CD14-positive monocyte (primary cell): ENCODE results near the gene POU2F2. TPM values are rescaled to one million over a fixed set of nuclear protein-coding genes. Genes with fewer than 3 reads are reported as not detected.

Source experiments
- DNase-seq, 3 donors: peaks; one replicate each; pipeline ENCODE4 v3.0.0-alpha.2; 2011 to 2022
- H2AFZ ChIP-seq: 2 replicates; pipeline ENCODE4 v1.6.0; 2012; ENCODE audit warnings: mild to moderate bottlenecking, low read depth, low read length, inconsistent platforms; ENCODE audit not compliant: insufficient read depth, poor library complexity, severe bottlenecking
- H3K27ac ChIP-seq, 2 donors: 1 replicate in 1 of 2; 2 replicates in 1 of 2; pipeline ENCODE4 v1.5.1; 2012 to 2013; ENCODE audit warnings: low read length in 2 of 2, control low read depth in 1 of 2, inconsistent platforms in 1 of 2, low read depth in 1 of 2, mild to moderate bottlenecking in 1 of 2
- H3K27me3 ChIP-seq, 2 donors: one replicate each; pipeline versions ENCODE4 v1.6.0 to v1.6.1; 2011 to 2013; ENCODE audit warnings: low read length in 2 of 2; ENCODE audit not compliant: control insufficient read depth in 2 of 2, insufficient read depth in 2 of 2
- H3K36me3 ChIP-seq, 2 donors: replicated peaks in 1 of 2; 1 replicate in 1 of 2; 2 replicates in 1 of 2; pipeline versions ENCODE4 v1.5.1 to v1.6.1; 2012 to 2013; ENCODE audit warnings: low read length in 2 of 2, control low read depth in 1 of 2, inconsistent platforms in 1 of 2, mild to moderate bottlenecking in 1 of 2; ENCODE audit not compliant: insufficient read depth in 2 of 2, control insufficient read depth in 1 of 2
- H3K4me1 ChIP-seq, 2 donors: 1 replicate in 1 of 2; 2 replicates in 1 of 2; pipeline versions ENCODE4 v1.5.1 to v1.6.1; 2012 to 2013; ENCODE audit warnings: low read length in 2 of 2, control low read depth in 1 of 2, inconsistent platforms in 1 of 2, mild to moderate bottlenecking in 1 of 2, moderate library complexity in 1 of 2; ENCODE audit not compliant: insufficient read depth in 2 of 2, control insufficient read depth in 1 of 2
- H3K4me2 ChIP-seq: replicated peaks from 2 replicates; pipeline ENCODE3; 2012; ENCODE audit warnings: low read length, moderate library complexity, mild to moderate bottlenecking; ENCODE audit not compliant: poor library complexity, severe bottlenecking; ENCODE audit errors: extremely low read depth
- H3K4me3 ChIP-seq, 3 experiments: fragments of 200-600 bp in 1 of 3; sonication (generic) in 1 of 3; replicated peaks in 1 of 3; 1 replicate in 2 of 3; 2 replicates in 1 of 3; pipeline ENCODE4 v1.5.1; 2011 to 2013; ENCODE audit warnings: low read length in 3 of 3, mild to moderate bottlenecking in 3 of 3, control low read depth in 2 of 3, low read depth in 2 of 3, inconsistent platforms in 1 of 3, moderate library complexity in 1 of 3
- H3K79me2 ChIP-seq: 2 replicates; pipeline ENCODE4 v1.6.0; 2012; ENCODE audit warnings: mild to moderate bottlenecking, control low read depth, inconsistent platforms, low read length, moderate library complexity; ENCODE audit not compliant: insufficient read depth
- H3K9ac ChIP-seq: 2 replicates; pipeline ENCODE4 v1.6.0; 2017; ENCODE audit warnings: low read length, mild to moderate bottlenecking; ENCODE audit not compliant: insufficient read depth, poor library complexity, severe bottlenecking
- H3K9me3 ChIP-seq, 2 donors: replicated peaks in 1 of 2; 1 replicate in 1 of 2; 2 replicates in 1 of 2; pipeline versions ENCODE4 v1.5.1 to v1.6.1; 2012 to 2013; ENCODE audit warnings: low read length in 2 of 2, control low read depth in 1 of 2; ENCODE audit not compliant: control insufficient read depth in 1 of 2, insufficient read depth in 1 of 2
- H4K20me1 ChIP-seq: 2 replicates; pipeline ENCODE4 v1.6.0; 2012; ENCODE audit warnings: mild to moderate bottlenecking, low read length, control low read depth, moderate library complexity; ENCODE audit not compliant: insufficient read depth
- H3K27ac Mint-ChIP-seq, 7 donors: one replicate each; pipeline ENCODE4 v1.8.0; 2020; ENCODE audit warnings: mild to moderate bottlenecking in 7 of 7, mixed read lengths in 7 of 7, moderate library complexity in 6 of 7, inconsistent platforms in 2 of 7
- H3K27me3 Mint-ChIP-seq, 3 donors: one replicate each; pipeline ENCODE4 v1.8.0; 2021 to 2022; ENCODE audit warnings: low read depth in 3 of 3, mild to moderate bottlenecking in 3 of 3, mixed read lengths in 3 of 3, moderate library complexity in 3 of 3, inconsistent platforms in 1 of 3
- H3K36me3 Mint-ChIP-seq, 2 donors: one replicate each; pipeline ENCODE4 v1.8.0; 2020; ENCODE audit warnings: mixed read lengths in 2 of 2, inconsistent platforms in 1 of 2, mild to moderate bottlenecking in 1 of 2
- H3K4me1 Mint-ChIP-seq: one replicate; pipeline ENCODE4 v1.8.0; 2020; ENCODE audit warnings: mild to moderate bottlenecking, mixed read lengths
- H3K4me3 Mint-ChIP-seq, 2 donors: one replicate each; pipeline ENCODE4 v1.8.0; 2020; ENCODE audit warnings: mild to moderate bottlenecking in 2 of 2, mixed read lengths in 2 of 2, moderate library complexity in 1 of 2
- H3K9me3 Mint-ChIP-seq, 7 donors: one replicate each; pipeline ENCODE4 v1.8.0; 2020 to 2022; ENCODE audit warnings: mixed read lengths in 7 of 7, mild to moderate bottlenecking in 6 of 7, moderate library complexity in 6 of 7, inconsistent platforms in 2 of 7
- CTCF ChIP-seq: fragments of 200-600 bp; IDR thresholded peaks from one replicate; pipeline ENCODE4 v1.8.0; 2022; ENCODE audit warnings: antibody characterized with exemption, mild to moderate bottlenecking
- WGBS: methylation state at CpG from one replicate; pipeline ENCODE4 v1.1.5; 2013; ENCODE audit warnings: missing lambda C conversion rate; ENCODE audit not compliant: insufficient coverage; 5-methylcytosine and 5-hydroxymethylcytosine counted together
- intact Hi-C, 2 donors: fragments of 100-400 bp; cut with micrococcal nuclease; formaldehyde crosslinking; loops; one replicate each; pipeline versions ENCODE4 v1.15.0 to v1.15.1; 2023
- polyA plus RNA-seq, 3 donors: library from polyadenylated mRNA; depleted of rRNA in 1 of 3; unstranded in 2 of 3; stranded (reverse) in 1 of 3; fragments of 300-500 nt in 2 of 3; fragments of >200 nt in 1 of 3; fragmentation: Illumina TruSeq in 2 of 3; gene quantifications; 1 replicate in 2 of 3; 2 replicates in 1 of 3; pipeline ENCODE4 v1.2.3, GENCODE V29; 2012 to 2021

The POU2F2 gene
- polyA plus RNA-seq, 3 donors = 20.0 to 147 (median 28.2) TPM

- Histone ChIP-seq H3K36me3 (peaks cover 60 to 69% of the 10 kb centered on the region in 2 donors), H3K9ac (no peak overlapping the region), H3K4me3 (no peak overlapping the region), H3K27me3 (no peaks in the 10 kb centered on the region), H3K27ac (no peak overlapping the region), H3K4me2 (no peak overlapping the region), H3K4me1 (peaks cover 14 to 17% of the 10 kb centered on the region in 2 donors), H2AFZ (no peak overlapping the region), H3K9me3 (no peaks in the 10 kb centered on the region), H3K79me2 (no peaks in the 10 kb centered on the region), H4K20me1 (peaks cover 96% of the 10 kb centered on the region)
- no peak overlapping the region for H3K4me3 Mint-ChIP-seq
- no peaks in the 10 kb centered on the region for H3K9me3 Mint-ChIP-seq
- DNase-seq = no peak
- peaks cover 53 to 71% of the 10 kb centered on the region in 2 donors for H3K36me3 Mint-ChIP-seq
- H3K4me1 Mint-ChIP-seq = peaks cover 28% of the 10 kb centered on the region
- H3K27me3 Mint-ChIP-seq = peaks cover 0 to 3% (median 0%) of the 10 kb centered on the region in 3 donors
- WGBS = 100% methylated on average over 1 of the region's 5 CpGs
- no peak overlapping the region for H3K27ac Mint-ChIP-seq
- TF ChIP-seq CTCF = no peak
- intact Hi-C loops = no loop called here
These were observed 39.9 kb downstream of the POU2F2 start for GRCh38 chr19:42092350-42092749.

GRCh38 chr19:42091742-42092141 is 40.5 kb downstream of the POU2F2 start:
- Histone ChIP-seq H3K9me3 (no peaks in the 10 kb centered on the region), H3K4me2 (no peak overlapping the region)

More at GRCh38 chr19:42091742-42092141, 40.5 kb downstream of the POU2F2 start:
- no peak for TF ChIP-seq CTCF
- H3K4me3 Mint-ChIP-seq = no peak overlapping the region
- H2AFZ ChIP-seq = no peak overlapping the region
- no peaks in the 10 kb centered on the region for H3K27me3 ChIP-seq
- H3K79me2 ChIP-seq = no peaks in the 10 kb centered on the region
- peaks cover 50 to 65% of the 10 kb centered on the region in 2 donors for H3K36me3 Mint-ChIP-seq
- no peak overlapping the region for H3K4me3 ChIP-seq
- no peak overlapping the region for H3K9ac ChIP-seq
- peaks cover 30% of the 10 kb centered on the region for H3K4me1 Mint-ChIP-seq
- no peak overlapping the region for H3K27ac ChIP-seq
- peaks cover 14 to 17% of the 10 kb centered on the region in 2 donors for H3K4me1 ChIP-seq
- H3K27me3 Mint-ChIP-seq = peaks cover 0 to 3% (median 0%) of the 10 kb centered on the region in 3 donors
- H3K9me3 Mint-ChIP-seq = no peaks in the 10 kb centered on the region
- peaks cover 95% of the 10 kb centered on the region for H4K20me1 ChIP-seq
- peaks cover 56 to 63% of the 10 kb centered on the region in 2 donors for H3K36me3 ChIP-seq
- peak overlapping the region in 2 of 7 donors; percentile 65 to 73 for H3K27ac Mint-ChIP-seq
- intact Hi-C loops = no loop called here
- no peak for DNase-seq
- WGBS = 72% methylated on average over 6 of the region's 10 CpGs
